ENCODE measurements around the gene RPP14. TPM values are rescaled to one million over a fixed set of nuclear protein-coding genes. Genes with fewer than 3 reads are reported as not detected.
"Not testable (repeated sequence)": the region's sequence is repeated elsewhere in the genome, so short reads cannot be mapped to it uniquely, and the experiment has no call there.

The RPP14 gene
- polyA plus RNA-seq, 1 donor = 21.5 TPM

GRCh38 chr3:58269356-58269755 lies 36.7 kb upstream of the RPP14 start:
- peaks cover 41% of the 10 kb centered on the region for H3K36me3 ChIP-seq (ENCODE audit: control insufficient read depth, insufficient read depth, low read length)
- no peaks in the 10 kb centered on the region for H3K27me3 ChIP-seq (ENCODE audit: control insufficient read depth, insufficient read depth, low read length)
- DNase-seq = no peak
- H3K4me3 ChIP-seq (ENCODE audit: low read length) = no peak overlapping the region
- WGBS (ENCODE audit: insufficient coverage, low lambda C conversion rate) = no CpG with 5 or more reads among the region's 2 CpGs
- no peak overlapping the region for H3K27ac ChIP-seq (ENCODE audit: low read length)
- no peaks in the 10 kb centered on the region for H3K4me1 ChIP-seq (ENCODE audit: control insufficient read depth, insufficient read depth, low read length)
- no peaks in the 10 kb centered on the region for H3K9me3 ChIP-seq (ENCODE audit: control insufficient read depth, low read depth, low read length)

- H3K27ac ChIP-seq (ENCODE audit: low read length) = no peak overlapping the region
- no peak overlapping the region for H3K4me3 ChIP-seq (ENCODE audit: low read length)
- H3K36me3 ChIP-seq (ENCODE audit: control insufficient read depth, insufficient read depth, low read length) = peaks cover 47% of the 10 kb centered on the region
- no CpG with 5 or more reads among the region's 2 CpGs for WGBS (ENCODE audit: insufficient coverage, low lambda C conversion rate)
- no peak for DNase-seq
- H3K4me1 ChIP-seq (ENCODE audit: control insufficient read depth, insufficient read depth, low read length) = no peaks in the 10 kb centered on the region
- H3K27me3 ChIP-seq (ENCODE audit: control insufficient read depth, insufficient read depth, low read length) = no peaks in the 10 kb centered on the region
- no peaks in the 10 kb centered on the region for H3K9me3 ChIP-seq (ENCODE audit: control insufficient read depth, low read depth, low read length)
Measured at GRCh38 chr3:58270485-58270884, 35.6 kb upstream of the RPP14 start.

GRCh38 chr3:58271901-58272501 lies 34.0 kb upstream of the RPP14 start:
- Histone ChIP-seq H3K4me3 (ENCODE audit: low read length) (no peak overlapping the region), H3K27ac (ENCODE audit: low read length) (no peak overlapping the region), H3K36me3 (ENCODE audit: control insufficient read depth, insufficient read depth, low read length) (peaks cover 45% of the 10 kb centered on the region), H3K9me3 (ENCODE audit: control insufficient read depth, low read depth, low read length) (no peaks in the 10 kb centered on the region), H3K4me1 (ENCODE audit: control insufficient read depth, insufficient read depth, low read length) (no peaks in the 10 kb centered on the region), H3K27me3 (ENCODE audit: control insufficient read depth, insufficient read depth, low read length) (no peaks in the 10 kb centered on the region)
- no CpG with 5 or more reads among the region's 7 CpGs for WGBS (ENCODE audit: insufficient coverage, low lambda C conversion rate)
- DNase-seq = no peak

- WGBS (ENCODE audit: insufficient coverage, low lambda C conversion rate) = 86% methylated on average over 1 of the region's 3 CpGs
- Histone ChIP-seq H3K4me3 (ENCODE audit: low read length) (no peak overlapping the region), H3K4me1 (ENCODE audit: control insufficient read depth, insufficient read depth, low read length) (no peaks in the 10 kb centered on the region), H3K36me3 (ENCODE audit: control insufficient read depth, insufficient read depth, low read length) (peaks cover 41% of the 10 kb centered on the region), H3K27ac (ENCODE audit: low read length) (no peak overlapping the region), H3K27me3 (ENCODE audit: control insufficient read depth, insufficient read depth, low read length) (no peaks in the 10 kb centered on the region), H3K9me3 (ENCODE audit: control insufficient read depth, low read depth, low read length) (no peaks in the 10 kb centered on the region)
- DNase-seq = no peak
Measured at GRCh38 chr3:58272891-58273290, 33.2 kb upstream of the RPP14 start.

- peaks cover 38% of the 10 kb centered on the region for H3K36me3 ChIP-seq (ENCODE audit: control insufficient read depth, insufficient read depth, low read length)
- H3K4me3 ChIP-seq (ENCODE audit: low read length); H3K27me3 ChIP-seq (ENCODE audit: control insufficient read depth, insufficient read depth, low read length); H3K27ac ChIP-seq (ENCODE audit: low read length); H3K4me1 ChIP-seq (ENCODE audit: control insufficient read depth, insufficient read depth, low read length); H3K9me3 ChIP-seq (ENCODE audit: control insufficient read depth, low read depth, low read length); DNase-seq: not testable (repeated sequence)
- 100% methylated on average over 1 of the region's 3 CpGs for WGBS (ENCODE audit: insufficient coverage, low lambda C conversion rate)
Measured at GRCh38 chr3:58273362-58273761, 32.7 kb upstream of the RPP14 start.

- H3K27ac ChIP-seq (ENCODE audit: low read length) = no peak overlapping the region
- H3K27me3 ChIP-seq (ENCODE audit: control insufficient read depth, insufficient read depth, low read length) = no peaks in the 10 kb centered on the region
- H3K36me3 ChIP-seq (ENCODE audit: control insufficient read depth, insufficient read depth, low read length) = peaks cover 31% of the 10 kb centered on the region
- H3K4me1 ChIP-seq (ENCODE audit: control insufficient read depth, insufficient read depth, low read length) = no peaks in the 10 kb centered on the region
- H3K9me3 ChIP-seq (ENCODE audit: control insufficient read depth, low read depth, low read length) = no peaks in the 10 kb centered on the region
- WGBS (ENCODE audit: insufficient coverage, low lambda C conversion rate) = no CpG with 5 or more reads among the region's 3 CpGs
- no peak for DNase-seq
- no peak overlapping the region for H3K4me3 ChIP-seq (ENCODE audit: low read length)
Measured at GRCh38 chr3:58274027-58274614, 31.9 kb upstream of the RPP14 start.

GRCh38 chr3:58281069-58281468 lies 25.0 kb upstream of the RPP14 start:
- Histone ChIP-seq H3K36me3 (ENCODE audit: control insufficient read depth, insufficient read depth, low read length) (peaks cover 39% of the 10 kb centered on the region), H3K4me3 (ENCODE audit: low read length) (no peak overlapping the region), H3K4me1 (ENCODE audit: control insufficient read depth, insufficient read depth, low read length) (no peaks in the 10 kb centered on the region), H3K27me3 (ENCODE audit: control insufficient read depth, insufficient read depth, low read length) (no peaks in the 10 kb centered on the region), H3K9me3 (ENCODE audit: control insufficient read depth, low read depth, low read length) (no peaks in the 10 kb centered on the region), H3K27ac (ENCODE audit: low read length) (no peak overlapping the region)
- no CpG with 5 or more reads among the region's 7 CpGs for WGBS (ENCODE audit: insufficient coverage, low lambda C conversion rate)
- no peak for DNase-seq

- H3K36me3 ChIP-seq (ENCODE audit: control insufficient read depth, insufficient read depth, low read length) = peaks cover 64% of the 10 kb centered on the region
- DNase-seq = no peak
- H3K4me3 ChIP-seq (ENCODE audit: low read length) = no peak overlapping the region
- no peaks in the 10 kb centered on the region for H3K27me3 ChIP-seq (ENCODE audit: control insufficient read depth, insufficient read depth, low read length)
- no peaks in the 10 kb centered on the region for H3K4me1 ChIP-seq (ENCODE audit: control insufficient read depth, insufficient read depth, low read length)
- H3K27ac ChIP-seq (ENCODE audit: low read length) = no peak overlapping the region
- peaks cover under 1% of the 10 kb centered on the region for H3K9me3 ChIP-seq (ENCODE audit: control insufficient read depth, low read depth, low read length)
- 40% methylated on average over 1 of the region's 7 CpGs for WGBS (ENCODE audit: insufficient coverage, low lambda C conversion rate)
Measured at GRCh38 chr3:58285334-58285733, 20.7 kb upstream of the RPP14 start.

GRCh38 chr3:58287354-58287753 lies 18.7 kb upstream of the RPP14 start:
- no peak overlapping the region for H3K27ac ChIP-seq (ENCODE audit: low read length)
- peaks cover 7% of the 10 kb centered on the region for H3K9me3 ChIP-seq (ENCODE audit: control insufficient read depth, low read depth, low read length)
- no peak for DNase-seq
- peaks cover 48% of the 10 kb centered on the region for H3K36me3 ChIP-seq (ENCODE audit: control insufficient read depth, insufficient read depth, low read length)
- WGBS (ENCODE audit: insufficient coverage, low lambda C conversion rate) = no CpG with 5 or more reads among the region's 6 CpGs
- H3K27me3 ChIP-seq (ENCODE audit: control insufficient read depth, insufficient read depth, low read length) = no peaks in the 10 kb centered on the region
- H3K4me3 ChIP-seq (ENCODE audit: low read length) = no peak overlapping the region
- H3K4me1 ChIP-seq (ENCODE audit: control insufficient read depth, insufficient read depth, low read length) = no peaks in the 10 kb centered on the region

GRCh38 chr3:58288011-58288728 lies 17.9 kb upstream of the RPP14 start:
- 100% methylated on average over 1 of the region's 4 CpGs for WGBS (ENCODE audit: insufficient coverage, low lambda C conversion rate)
- Histone ChIP-seq H3K9me3 (ENCODE audit: control insufficient read depth, low read depth, low read length) (peaks cover 7% of the 10 kb centered on the region), H3K27me3 (ENCODE audit: control insufficient read depth, insufficient read depth, low read length) (no peaks in the 10 kb centered on the region), H3K27ac (ENCODE audit: low read length) (no peak overlapping the region), H3K4me3 (ENCODE audit: low read length) (no peak overlapping the region), H3K4me1 (ENCODE audit: control insufficient read depth, insufficient read depth, low read length) (no peaks in the 10 kb centered on the region), H3K36me3 (ENCODE audit: control insufficient read depth, insufficient read depth, low read length) (peaks cover 42% of the 10 kb centered on the region)
- no peak for DNase-seq

Measured in large intestine (tissue), 3 donors.